T47D (cell line): ENCODE results near the gene CPSF4.

ENCODE experiments used
- DNase-seq, 2 experiments: peaks; one replicate each; pipeline versions ENCODE4 v3.0.0 to v3.0.0-alpha.2; 2011 to 2012; ENCODE audit warnings: low read depth in 1 of 2, low spot score in 1 of 2
- JUND ChIP-seq: IDR thresholded peaks from 2 replicates; pipeline ENCODE4 v1.6.1; 2012; ENCODE audit warnings: low read depth
- in situ Hi-C: cut with HindIII; loops from 2 replicates; pipeline ENCODE4 v1.10.0; 2016; ENCODE audit warnings: low sequenced_read_pairs, low pct_unique_long_range_greater_than_20kb

CPSF4 gene

DNA sequence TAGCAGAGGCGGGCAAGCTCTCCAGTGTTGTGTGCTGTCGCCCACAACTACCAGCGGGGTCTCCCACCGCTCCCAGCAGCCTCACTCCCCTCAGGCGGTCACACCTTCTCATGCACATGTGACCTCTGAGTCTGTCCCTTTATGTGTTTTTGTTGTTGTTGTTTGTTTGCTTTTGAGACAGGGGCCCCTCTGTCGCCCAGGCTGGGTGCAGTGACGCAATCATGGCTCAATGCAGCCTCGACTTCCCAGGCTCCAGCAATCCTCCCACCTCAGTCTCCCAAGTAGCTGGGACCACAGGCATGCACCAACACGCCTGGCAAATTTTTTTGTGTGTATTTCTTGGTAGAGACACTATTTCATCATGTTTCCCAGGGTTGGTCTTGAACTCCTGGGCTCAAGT is 1.5 kb downstream of the CPSF4 start:
- in situ Hi-C loops: no loop called here
- TF ChIP-seq JUND: no peak
- DNase-seq: no peak

DNA sequence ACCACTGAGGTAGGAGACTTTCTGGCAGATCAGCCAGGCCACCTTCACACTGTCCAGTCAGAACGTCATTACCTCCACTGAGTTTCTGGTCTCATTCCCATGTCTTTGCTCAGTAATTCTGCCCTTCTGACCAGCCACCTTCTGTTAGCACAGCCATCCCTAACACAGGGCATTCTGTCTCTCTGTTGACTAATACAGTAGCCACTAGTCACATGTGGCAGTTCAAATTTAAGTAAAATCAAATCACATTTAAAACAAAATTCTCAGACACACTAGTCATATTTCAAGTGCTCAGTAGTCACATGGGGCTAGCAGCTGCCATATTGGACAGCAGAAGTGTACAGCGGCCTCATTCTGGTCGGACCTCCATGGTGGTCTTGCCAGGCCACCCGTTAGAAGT is 7.4 kb downstream of the CPSF4 start:
- in situ Hi-C loops: no loop called here
- TF ChIP-seq JUND: no peak
- no peak for DNase-seq

DNA sequence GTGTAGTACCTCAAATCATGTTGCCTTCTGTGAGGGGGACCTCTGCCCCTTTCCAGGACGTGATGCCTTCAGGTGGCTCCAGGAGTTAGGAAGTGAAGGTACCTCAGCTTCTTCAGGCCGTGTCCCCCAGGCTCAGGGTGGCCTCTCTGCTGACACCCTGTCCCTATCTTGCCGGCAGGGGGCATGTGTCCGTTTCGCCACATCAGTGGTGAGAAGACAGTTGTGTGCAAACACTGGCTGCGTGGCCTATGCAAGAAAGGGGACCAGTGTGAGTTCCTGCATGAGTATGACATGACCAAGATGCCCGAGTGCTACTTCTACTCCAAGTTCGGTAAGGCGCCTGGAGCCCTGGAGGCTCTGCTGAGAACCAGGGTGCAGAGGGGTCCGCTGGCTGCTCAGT is 9.2 kb downstream of the CPSF4 start:
- peak in 1 of 2 experiments; percentile 35 for DNase-seq
- in situ Hi-C loops: no loop called here
- no peak for TF ChIP-seq JUND

DNA sequence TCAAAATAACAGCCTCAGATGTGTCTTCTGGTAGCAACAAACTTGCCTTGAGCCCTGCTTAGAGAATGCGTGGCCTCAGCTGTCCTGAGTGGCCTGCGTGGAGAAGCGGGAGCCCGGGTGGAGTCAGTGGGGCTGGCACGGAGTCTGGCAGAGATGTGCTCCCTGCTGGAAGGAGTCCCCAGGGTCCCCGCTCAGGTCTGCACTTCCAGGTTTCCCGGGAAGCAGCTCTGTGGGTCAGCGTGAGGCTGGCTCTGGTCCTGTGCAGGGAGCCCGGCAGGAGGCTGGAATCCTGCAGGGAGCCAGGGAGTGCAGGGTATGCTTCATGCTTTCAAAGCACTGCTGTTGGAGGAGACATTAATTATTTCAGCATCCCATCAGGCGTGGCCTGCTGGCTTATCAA is 10.1 kb downstream of the CPSF4 start:
- DNase-seq: no peak
- in situ Hi-C loops: no loop called here
- TF ChIP-seq JUND: no peak

DNA sequence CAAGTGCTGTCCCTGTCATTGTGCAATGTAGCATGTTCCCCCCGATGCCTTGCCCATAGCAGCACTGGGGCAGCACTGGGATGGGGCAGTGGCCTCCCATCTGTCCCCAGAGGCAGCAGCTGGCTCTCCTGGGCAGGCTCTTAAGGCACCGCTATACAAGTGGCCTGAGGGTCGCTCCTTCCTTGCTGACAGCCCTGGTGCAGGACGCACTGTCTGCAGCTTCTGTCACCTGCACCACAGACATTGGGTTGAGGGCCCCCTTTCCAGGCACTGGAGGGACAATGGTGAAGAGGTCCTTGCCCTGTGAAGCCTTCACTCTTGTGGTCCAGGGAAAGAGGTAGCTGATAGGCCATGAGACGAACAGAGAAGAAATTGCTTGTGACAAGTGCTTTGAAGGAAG is 10.6 kb downstream of the CPSF4 start:
- TF ChIP-seq JUND: no peak
- in situ Hi-C loops: no loop called here
- no peak for DNase-seq

DNA sequence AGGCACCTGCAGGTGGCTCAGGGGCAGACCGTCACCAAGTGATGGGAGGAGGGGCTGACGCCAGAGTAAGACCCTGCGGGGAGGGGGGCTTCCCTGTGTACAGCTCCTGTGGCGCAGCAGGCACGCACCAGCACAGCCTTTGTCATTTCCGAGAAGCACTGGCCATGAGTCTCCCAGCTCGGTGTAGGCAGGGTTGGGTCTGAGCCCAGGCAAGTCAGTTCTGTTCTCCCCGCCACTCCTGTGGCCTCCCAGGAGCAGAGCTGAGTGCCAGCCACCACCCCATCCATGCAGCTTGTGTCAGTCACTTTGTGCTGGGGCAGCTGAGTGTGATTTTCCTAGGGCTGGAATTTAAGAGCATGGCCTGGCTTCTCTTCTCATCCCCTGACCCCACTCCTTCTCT is 13.2 kb downstream of the CPSF4 start:
- TF ChIP-seq JUND: no peak
- in situ Hi-C loops: no loop called here
- DNase-seq: no peak

DNA sequence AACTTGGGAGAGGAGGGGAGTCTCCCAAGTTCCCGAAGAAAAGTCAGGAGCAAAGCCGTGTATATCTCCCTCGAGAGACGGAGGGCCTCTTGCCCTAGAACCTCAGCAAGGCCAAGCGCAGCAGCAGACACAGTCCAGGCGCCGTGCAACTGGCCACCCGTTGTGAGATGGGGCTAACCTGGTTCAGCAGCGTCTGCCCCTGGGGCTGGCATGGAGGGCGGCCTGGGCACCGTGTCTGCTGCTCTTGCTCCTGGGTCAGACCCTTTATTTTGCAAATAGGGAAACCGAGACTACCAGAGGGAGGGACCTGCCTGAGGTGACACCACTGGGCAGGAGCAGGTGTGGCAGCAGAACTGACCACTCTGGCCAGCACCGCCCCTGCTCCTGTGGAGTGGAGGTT is 13.8 kb downstream of the CPSF4 start:
- in situ Hi-C loops: no loop called here

DNA sequence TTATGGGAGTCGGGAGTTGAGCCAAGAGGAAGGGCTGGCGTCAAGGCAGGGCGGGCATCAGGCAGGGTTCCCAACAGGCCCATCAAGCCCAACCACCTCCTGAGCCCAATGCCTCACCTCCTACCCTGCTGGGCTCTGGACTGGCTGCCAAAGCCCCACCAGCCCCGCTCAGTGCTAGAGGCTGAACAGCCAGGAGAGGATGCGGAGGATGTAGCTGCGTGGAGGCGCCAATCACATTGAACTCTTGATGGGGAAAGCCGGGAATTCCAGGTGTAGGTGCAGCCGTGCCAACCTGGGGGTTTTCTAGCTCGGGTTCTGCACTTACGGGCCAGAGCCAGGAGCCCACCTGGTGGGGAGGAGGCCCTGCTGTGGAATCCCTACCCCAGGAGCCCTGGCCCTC is 14.4 kb downstream of the CPSF4 start:
- no peak for TF ChIP-seq JUND
- DNase-seq: no peak
- in situ Hi-C loops: no loop called here

More for the DNA sequence above, 13.8 kb downstream of the CPSF4 start:
- no peak for DNase-seq
- no peak for TF ChIP-seq JUND

DNA sequence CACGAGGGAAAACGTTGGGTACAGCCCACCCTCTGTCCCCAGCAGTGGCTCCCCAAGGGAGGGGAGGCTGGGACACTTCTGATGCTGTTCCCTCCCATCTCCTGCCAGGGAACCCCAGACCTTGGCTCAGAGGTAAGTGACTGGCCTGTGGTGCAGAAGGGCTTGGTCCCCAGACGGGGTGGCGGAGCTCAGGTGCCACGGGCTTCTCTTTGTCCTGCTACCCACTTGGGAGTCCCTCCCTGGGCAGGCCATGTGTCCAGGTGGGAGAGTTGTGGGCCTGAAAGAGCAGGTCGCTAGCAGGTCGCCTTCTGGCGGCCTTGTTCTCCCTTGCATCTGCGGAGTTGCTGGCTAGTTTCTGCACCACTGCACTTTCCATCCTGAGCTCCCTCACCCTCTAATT is 17.1 kb downstream of the CPSF4 start:
- no peak for TF ChIP-seq JUND

DNA sequence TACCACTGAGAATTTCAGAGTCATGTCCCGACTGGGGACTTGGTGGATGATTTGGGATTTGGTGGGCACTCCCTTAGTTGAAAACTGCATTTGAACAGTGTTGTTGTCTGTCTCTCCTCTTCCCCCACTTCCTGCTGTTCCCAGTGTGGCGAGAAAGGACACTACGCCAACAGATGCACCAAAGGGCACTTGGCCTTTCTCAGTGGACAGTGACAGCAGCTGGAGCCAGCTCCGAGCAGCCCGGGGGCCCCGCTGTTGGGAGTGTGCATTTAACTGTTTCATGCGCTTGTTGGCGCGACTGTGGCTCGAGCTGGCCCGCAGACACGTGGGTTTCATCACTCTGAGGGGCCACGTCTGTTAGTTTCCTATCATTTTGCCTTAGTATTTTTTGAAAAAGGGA is 17.5 kb downstream of the CPSF4 start:
- TF ChIP-seq JUND: no peak

More for the DNA sequence above, 17.1 kb downstream of the CPSF4 start:
- in situ Hi-C loops: no loop called here
- no peak for DNase-seq

DNA sequence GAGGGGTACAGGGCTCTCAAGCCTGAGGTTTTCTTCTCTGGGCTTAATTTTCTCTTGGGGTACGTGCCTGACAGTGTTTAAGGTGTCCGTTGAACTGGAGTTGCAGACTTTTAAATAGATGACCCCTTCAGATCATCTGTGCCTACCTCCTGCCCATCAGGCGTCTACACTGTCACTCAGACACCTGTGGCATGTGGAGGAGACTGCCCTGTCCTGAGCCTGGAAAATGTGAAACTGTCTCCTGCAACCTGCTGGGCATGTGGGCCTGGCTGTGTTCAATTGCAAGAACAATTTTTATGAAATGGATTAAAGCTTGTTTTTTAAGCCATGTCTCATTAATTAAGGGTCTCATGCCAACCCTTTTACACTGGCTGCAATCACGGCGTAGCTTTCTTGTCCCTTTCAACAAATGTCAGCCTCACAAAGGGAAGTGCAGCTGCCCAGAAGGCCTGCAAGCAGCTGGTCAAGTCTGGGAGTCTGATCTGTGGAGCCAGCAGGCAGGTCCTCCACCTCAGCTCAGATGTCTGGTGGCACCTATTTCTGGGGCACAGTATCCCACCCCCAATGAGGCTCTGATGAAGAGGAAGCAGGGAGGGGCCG is 18.4 kb downstream of the CPSF4 start:
- in situ Hi-C loops: no loop called here
- no peak for DNase-seq
- TF ChIP-seq JUND: no peak

More for the DNA sequence above, 17.5 kb downstream of the CPSF4 start:
- in situ Hi-C loops: no loop called here
- DNase-seq: no peak

DNA sequence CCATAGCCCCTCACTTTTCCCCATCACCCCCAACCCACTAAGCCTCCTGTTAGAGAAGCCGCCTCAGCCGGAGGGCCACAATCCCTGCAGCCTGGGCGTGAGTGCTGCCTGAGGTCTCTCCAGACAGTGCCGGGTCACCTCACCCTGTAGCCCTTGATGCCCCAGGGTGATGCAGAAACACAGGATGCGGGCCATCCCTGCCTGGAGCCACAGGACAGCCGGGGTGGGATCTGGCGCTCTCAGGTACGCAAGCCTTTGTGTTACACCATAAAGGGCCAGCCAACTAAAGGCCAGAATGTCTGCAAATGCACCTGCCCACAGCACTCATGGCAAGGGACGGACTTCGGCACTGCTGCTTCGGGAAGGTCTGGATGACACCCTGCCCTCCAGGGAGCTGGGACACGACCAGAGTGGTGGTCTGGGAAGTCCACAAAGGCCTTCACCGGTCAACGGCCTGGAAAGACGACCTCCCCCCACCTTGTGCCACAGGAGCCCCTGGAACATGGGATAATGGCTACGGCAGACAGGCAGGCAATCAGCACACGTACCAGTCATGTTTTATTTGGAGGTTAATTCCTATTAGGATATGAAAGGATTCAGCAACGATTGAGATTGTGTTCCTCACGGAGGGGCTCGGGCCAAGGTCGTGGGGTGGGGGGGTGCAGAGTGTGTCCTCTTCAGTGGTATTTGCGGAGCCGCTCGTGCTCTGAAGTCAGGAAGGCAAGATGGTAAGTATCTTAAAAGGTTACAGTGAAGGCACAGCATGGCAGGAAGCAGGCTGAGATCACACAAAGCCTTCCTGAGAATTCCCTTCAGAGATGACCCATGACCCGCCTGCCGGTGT is 19.1 kb downstream of the CPSF4 start:
- in situ Hi-C loops: no loop called here
- DNase-seq: no peak
- no peak for TF ChIP-seq JUND

DNA sequence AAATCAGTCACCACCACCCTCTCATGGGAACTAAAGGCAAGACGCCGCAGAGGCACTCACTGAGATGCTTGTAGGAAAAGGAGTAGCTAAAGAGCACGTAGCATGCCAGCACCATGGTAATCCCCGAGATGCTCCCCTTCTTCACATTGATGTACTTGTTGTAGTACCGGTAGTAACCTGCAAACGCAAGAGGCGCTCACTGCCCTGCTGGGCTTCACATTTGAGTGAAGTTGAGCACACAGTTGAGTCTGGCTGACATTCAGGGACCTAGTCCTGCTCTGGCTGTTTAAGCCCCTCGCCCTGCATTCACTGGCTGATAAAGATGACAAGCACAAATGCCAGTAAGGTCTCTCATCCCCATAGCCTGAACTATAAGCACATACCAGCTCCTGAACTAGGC is 20.3 kb downstream of the CPSF4 start:
- peak in 1 of 2 experiments; percentile 54 for DNase-seq
- in situ Hi-C loops: no loop called here
- TF ChIP-seq JUND: no peak
